HG03571 (cell line): Measurements from ENCODE around the gene ITGA2.

Source experiments
- ATAC-seq: cut with Tn5 transposase; IDR thresholded peaks from one replicate; pipeline ENCODE4 v1.9.1; 2021; ENCODE audit not compliant: unreplicated experiment

ITGA2 gene

GRCh38 chr5:52988335-52989024, 672 bp upstream of the ITGA2 start:
- ATAC-seq, result peak; percentile 18

GRCh38 chr5:52989781-52990527, 802 bp downstream of the ITGA2 start:
- peak; percentile 29 for ATAC-seq

- ATAC-seq, result no peak
Measured at GRCh38 chr5:52990528-52990925, 1.4 kb downstream of the ITGA2 start.

GRCh38 chr5:52993367-52993766, 4.2 kb downstream of the ITGA2 start:
- ATAC-seq, result no peak

- no peak for ATAC-seq
Measured at GRCh38 chr5:52994266-52994665, 5.1 kb downstream of the ITGA2 start.

- ATAC-seq, result no peak
Measured at GRCh38 chr5:52995095-52995494, 5.9 kb downstream of the ITGA2 start.

- no peak for ATAC-seq
Measured at GRCh38 chr5:52995914-52996313, 6.8 kb downstream of the ITGA2 start.

- no peak for ATAC-seq
Measured at GRCh38 chr5:52996979-52997378, 7.8 kb downstream of the ITGA2 start.

- no peak for ATAC-seq
Measured at GRCh38 chr5:52997424-52997823, 8.3 kb downstream of the ITGA2 start.

- ATAC-seq, result no peak
Measured at GRCh38 chr5:52998552-52999313, 9.6 kb downstream of the ITGA2 start.

GRCh38 chr5:52999344-52999949, 10.3 kb downstream of the ITGA2 start:
- no peak for ATAC-seq

- ATAC-seq, result no peak
Measured at GRCh38 chr5:53001541-53001940, 12.4 kb downstream of the ITGA2 start.

GRCh38 chr5:53002491-53002890, 13.3 kb downstream of the ITGA2 start:
- no peak for ATAC-seq

- ATAC-seq, result no peak
Measured at GRCh38 chr5:53003144-53003543, 14.0 kb downstream of the ITGA2 start.

GRCh38 chr5:53006911-53007890, 18.0 kb downstream of the ITGA2 start:
- no peak for ATAC-seq

GRCh38 chr5:53008751-53009150, 19.6 kb downstream of the ITGA2 start:
- ATAC-seq, result peak; percentile 71

- ATAC-seq, result no peak
Measured at GRCh38 chr5:53009816-53010215, 20.7 kb downstream of the ITGA2 start.

GRCh38 chr5:53010814-53011213, 21.7 kb downstream of the ITGA2 start:
- ATAC-seq, result no peak

GRCh38 chr5:53011233-53011632, 22.1 kb downstream of the ITGA2 start:
- ATAC-seq, result no peak

GRCh38 chr5:53013857-53014256, 24.7 kb downstream of the ITGA2 start:
- ATAC-seq, result no peak
